GM21528 (cell line): ENCODE results near the gene METTL25B.
A peak's percentile ranks its signal among the peaks of the same experiment; 100 is the strongest.
"Not testable (repeated sequence)": the region's sequence is repeated elsewhere in the genome, so short reads cannot be mapped to it uniquely, and the experiment has no call there.

Experiments
- ATAC-seq: cut with Tn5 transposase; IDR thresholded peaks from one replicate; pipeline ENCODE4 v1.9.1; 2021; ENCODE audit warnings: mild to moderate bottlenecking, moderate library complexity; ENCODE audit not compliant: unreplicated experiment, low FRiP score

METTL25B gene

DNA sequence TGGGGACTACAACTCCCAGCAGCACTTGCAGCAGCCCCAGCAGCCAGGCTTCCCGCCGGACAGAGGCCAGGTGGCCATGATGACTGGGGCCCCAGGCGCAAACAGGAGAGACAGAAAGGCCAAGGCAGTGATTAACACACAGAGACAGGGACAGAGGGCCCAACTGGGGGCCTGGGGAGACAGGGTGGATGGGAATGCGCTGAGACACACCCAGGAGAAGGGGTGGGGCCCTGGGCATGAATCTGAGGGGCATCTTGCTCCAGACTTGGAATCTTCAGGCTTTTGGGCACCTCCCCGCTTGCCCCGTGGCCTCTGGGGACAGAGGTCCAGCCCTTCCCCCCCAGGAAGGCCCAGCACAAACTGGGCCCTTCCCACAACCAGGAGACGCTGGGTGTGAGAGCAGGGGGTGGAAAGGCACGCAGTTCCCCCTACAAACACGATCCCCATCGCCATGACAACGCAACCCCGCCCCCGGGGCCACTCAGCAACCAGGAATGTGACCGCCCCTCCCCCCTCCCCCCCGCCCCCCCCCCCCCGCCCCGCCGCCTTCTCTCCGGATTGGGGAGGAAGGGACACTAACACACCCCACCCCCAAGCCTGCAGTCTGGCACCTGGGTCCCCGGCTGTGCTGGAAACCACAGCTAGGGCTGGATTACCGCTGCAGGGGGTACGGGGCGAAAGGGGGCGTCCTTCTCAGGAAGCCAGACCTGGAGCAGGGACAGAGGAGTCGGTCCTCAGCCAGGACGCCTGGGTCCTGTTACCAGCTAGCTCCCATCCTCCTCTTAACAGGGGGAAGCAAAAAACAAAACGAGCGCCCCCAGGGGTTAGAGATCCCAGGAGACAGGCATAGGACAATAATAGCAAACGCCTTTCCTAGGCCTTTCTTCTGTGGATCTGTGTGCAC, 18.7 kb downstream of the METTL25B start:
- ATAC-seq = no peak

DNA sequence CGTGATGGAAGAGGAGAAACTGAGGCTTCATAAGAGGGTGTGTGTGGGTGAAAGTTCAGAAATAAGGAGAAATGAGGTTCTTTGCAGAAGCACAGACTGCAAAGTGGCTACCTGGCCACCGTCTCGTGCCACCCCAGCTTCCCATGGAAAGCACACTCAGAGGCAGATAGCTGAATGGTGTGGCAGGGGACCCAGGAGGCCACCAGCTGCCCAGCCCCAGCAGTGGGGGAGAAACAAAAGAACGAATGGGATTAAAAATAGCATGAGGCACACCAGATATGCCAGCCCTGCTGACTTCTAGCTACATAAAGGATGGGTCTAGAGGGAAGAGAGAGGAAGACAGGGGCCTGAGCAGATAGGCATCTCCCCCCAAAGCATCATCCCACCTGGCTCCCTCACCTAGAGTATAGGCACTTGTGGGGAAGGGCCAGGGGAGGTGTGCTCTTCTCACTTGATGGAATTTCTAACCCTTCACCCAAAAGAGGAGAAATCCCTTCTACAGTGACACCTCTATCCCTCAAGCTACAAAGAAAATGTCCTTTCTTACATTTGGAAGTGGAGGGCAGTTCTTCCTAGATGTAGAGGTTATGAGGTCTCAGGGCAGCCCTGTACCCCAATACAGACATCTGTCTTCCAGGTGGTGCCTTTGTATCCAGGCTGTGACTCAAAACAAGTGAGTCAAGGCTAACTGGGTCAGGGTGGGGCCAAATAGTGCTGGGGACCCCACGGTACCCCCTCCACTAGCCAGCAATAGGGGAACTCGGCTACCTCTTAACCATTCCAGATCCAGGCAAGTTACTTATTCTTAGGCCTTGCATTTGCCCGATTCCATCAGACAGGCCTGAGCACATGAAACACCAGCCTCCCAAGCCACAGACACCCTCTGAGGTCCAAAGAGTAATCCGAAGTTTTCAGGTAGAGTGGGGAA, 19.7 kb downstream of the METTL25B start:
- no peak for ATAC-seq

DNA sequence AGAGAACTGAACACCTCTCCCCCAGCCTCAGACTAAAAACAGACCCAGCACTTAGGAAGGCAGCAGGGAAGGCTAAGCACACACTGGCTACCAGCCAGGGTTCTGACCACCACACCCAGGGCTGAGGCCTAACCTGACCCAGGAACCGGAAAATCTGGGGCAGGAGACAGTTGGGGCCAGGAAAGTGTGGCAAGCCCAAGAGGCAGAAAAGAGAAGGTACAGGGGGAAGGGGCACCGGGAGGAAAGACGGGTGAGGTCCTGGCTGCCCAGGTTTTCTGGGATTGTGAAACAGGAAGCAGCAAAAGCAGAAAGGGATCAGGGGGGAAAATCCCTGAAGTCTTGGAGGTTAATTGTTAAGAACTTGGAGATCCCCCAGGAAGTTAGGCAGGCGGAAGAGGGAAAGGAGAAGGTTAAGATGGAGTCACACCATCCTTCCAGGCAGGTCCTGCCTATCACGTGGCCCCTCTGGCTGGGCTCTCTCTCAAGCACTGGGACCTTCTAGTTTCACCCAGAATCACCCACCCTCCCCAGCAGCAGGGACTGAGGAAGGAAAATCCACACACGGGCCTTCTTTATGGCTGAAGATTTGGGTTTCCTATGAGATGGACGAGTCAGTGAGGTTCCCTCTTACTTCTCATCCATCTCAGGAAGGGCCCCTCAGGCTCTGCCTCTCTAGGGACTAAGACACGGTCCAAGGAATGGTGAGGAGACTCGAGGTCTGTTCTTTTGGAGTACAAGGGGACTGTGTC, 20.6 kb downstream of the METTL25B start:
- no peak for ATAC-seq

DNA sequence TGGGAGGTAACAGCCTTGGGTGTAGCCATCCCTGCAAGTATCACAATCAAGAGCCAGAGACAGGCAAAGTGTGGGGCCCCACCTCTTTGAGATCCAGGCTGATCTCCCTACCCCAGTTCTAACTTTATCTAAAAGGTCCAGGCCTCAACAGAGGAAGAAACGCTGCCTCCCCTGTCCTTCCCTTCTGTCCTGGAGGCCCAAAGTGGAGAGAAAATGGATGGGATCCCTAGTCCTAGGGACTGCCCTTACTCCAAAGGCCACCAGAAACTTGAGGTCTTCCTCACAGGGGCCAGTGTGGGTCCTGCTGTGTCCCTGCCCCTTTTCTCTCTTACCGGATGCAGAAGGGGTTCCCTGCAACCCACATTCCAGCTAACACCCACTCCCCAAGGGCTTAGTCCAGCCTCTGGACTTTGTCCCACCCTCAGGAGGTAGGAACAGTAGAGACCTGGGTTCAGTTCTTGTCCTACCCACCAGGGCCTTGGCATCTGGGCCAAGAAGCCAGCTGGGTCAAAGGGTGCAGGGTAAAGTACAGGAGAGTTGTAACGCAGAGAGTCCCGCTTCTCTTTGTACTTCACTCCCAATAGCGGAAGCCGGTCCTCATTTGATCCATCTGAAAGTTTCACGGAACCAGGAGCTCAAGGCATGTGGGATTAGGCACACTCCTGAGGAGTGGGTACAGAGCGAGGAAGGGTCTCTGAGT, 21.3 kb downstream of the METTL25B start:
- ATAC-seq = no peak

DNA sequence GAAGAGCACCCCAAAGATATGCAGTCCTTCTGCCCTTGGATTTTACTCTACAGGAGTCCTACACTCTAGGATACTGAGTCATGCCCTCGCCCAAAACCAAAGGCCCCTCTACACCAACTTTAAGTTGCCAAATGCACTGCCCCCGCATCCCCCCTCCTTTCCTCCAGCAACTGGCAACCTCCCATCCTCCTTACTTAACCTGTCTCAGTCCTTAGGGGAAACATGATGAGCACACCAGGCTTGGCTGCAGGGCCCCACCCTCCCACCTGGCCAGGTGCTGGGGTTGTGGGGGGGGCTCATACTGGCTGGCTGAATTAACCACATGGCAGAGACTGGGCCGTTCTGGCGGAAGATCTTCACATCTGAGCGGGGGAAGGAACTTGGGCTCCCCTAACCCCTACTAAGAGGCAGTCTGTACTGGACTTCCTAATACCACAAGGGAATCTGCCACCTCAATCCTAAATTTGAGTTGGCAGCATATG, 22.0 kb downstream of the METTL25B start:
- no peak for ATAC-seq

DNA sequence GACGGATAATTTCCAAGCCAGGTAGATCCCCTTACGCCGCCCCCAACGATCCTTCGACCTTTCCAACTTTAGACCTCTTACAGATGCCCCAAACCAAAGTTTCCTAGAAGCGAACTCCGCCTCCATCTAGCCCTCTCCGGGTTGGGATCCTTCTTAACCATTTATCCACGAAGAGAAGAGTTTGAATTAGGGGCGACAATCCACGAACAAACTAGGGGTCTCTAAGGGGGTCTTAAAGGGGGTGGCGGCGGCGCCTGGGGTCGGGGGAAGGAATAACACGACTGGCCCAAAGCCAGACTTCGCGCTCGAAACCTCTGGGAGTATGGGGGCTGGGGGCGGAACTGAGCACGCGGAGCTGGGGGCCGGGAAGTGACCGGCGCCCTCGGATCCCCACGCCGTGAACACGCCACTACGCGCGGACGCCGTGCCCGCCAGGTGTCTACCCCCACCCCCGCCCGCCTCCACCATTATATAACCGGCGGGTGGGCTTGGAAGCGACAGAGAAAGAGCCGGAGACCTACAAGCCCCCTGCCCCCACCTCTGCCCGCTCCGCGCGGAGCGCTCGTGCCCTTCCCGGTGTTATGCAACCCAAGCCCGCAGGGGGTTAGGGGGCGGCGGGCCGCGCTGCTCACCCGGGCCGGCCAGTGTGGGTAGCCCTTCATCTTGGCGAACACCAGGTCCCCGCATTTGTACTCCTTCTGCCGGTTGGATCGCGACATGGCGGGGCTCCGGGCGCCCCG, 22.6 kb downstream of the METTL25B start:
- ATAC-seq = peak; percentile 30

DNA sequence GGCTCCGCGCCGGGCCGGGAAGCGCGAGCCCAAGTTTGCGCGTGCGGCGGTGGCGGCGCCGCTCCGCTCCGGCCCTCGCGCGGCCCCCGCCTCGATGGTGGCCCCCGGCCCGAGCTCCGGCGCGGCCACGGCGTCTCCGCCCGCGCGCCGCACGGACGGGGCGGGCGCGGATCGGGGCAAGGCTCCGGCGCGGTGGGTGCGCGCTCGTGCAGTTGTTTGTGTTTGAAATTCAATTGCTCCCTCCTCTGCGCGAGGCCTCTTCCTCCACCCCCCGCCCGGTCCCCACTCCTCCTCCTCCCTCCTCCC, 23.1 kb downstream of the METTL25B start, which contains the start of gene HDGF:
TSS of gene HDGF (minus strand) at position 225 of the 306 bp plus-strand sequence. CDS start 246 bp downstream, outside the sequence.
- peak; percentile 23 for ATAC-seq

DNA sequence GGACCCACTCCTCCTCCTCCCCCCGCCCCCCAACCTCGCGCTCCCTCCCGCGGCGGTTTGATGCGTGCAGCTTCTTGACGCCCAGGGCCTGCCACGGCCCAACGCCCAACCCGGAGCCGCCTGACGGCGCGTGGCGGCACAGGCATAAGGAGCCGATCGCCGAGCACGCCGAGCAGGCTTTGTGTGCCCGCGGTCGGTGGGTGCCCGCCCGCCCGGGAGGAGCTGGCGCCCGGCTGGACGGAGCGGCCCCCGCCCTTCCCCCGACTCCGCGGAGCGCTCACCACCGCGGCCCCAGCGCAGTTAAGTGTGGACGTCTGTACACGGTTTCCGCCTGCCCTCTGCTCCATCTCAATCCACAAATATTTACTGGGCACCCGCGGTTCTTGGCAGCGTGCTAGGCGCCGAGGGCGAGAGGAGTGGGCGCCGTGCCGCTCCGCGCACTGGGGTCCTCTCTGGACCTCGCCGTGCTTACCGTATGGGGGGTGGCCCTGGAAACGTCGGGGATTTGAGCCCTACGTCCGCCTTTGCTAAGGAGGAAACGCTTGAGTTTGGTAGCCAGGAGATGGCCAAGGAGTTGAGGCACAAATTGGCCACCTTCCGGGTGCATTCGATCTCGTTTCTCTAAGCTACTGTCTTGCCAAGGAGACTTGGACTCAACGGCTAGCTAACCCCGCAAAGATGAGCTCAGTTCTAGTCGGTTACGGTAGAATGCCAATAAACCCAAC, 23.6 kb downstream of the METTL25B start:
- peak; percentile 46 for ATAC-seq

DNA sequence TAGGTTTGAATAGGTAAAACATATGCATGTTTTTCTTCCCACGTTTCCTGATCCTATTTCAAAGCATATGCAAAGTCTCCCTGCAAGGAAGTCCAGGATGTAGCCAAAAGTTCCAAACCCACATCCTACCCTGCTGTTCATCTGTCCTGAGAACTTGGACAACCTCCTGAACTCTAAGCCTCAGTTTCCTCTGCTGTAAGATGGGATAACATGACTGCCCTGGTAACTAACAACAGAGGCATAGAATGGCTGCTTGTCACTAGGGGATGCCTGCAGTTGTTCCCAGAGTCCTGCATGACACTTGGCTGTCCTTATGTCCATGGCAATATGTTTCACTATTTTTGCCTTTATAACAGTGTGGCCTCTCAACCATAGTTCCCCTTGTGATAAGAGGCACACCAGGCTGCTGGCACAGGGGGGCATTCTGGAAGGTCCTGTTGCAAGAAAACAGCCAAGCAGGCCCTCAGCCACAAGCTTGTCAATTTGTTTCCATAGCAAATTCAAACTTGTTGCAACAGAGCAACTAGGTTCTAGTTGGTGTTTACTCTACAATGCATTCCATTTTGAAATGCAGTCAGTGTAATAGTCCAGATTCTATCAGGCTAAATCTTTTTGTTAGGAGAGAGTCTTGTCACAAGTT, 24.7 kb downstream of the METTL25B start:
- ATAC-seq = no peak

DNA sequence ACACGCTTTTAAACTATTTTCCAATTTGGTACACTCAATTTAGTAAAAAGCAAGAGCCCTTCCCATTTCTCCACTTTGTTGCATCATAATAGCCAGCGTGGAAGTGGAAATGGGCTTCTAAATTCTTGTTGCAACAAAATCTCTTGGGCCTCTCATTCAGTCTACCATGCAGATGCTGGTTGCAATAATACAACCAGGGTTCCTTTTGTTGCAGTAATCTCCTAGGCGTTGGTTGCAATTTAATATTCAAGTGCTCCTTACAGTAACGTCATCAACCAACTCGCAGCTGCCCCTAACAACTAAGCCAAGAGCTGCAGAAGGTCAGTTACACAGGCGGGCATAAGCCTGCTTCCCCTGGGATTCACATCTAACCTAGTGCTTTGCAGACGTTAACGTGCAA, 25.9 kb downstream of the METTL25B start:
- no peak for ATAC-seq

DNA sequence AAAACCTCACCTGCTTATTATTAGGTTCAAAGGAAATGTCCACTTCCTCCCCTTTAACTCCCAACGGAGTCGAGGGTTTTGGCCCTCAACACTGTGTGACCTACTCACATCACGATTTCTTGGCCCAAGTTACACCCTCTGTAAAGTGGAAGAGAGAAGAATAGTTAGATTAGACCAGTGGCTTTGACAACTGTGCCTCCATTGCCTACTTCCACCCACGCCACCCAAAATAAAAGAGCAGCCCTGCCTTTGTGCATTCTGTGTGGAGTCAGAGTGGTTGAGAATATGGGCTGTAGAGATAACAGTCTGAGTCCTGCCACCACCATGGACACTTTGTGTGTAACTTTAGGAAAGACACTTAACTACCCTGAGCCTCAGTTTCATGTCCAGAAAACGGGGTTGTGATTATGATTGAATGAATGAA, 27.3 kb downstream of the METTL25B start:
- ATAC-seq = no peak

DNA sequence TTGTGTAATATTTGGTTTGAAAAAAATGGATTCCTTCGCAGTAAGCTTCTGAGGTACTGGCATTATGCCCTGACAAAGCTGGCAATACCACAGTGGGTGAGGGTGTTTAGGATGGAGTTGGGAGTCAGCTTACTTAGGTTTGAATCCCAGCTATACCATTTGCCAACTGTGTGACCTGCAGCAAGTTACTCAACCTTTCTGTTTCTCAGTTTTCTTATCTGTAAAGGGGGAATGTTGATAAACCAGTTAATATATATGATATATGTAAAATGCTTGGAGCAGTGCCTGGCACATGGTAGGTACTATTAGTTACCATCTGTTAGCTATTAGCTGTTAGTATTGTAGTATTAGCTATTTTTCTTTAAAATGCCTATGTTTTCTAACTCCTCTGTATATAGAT, 28.1 kb downstream of the METTL25B start:
- ATAC-seq = no peak

DNA sequence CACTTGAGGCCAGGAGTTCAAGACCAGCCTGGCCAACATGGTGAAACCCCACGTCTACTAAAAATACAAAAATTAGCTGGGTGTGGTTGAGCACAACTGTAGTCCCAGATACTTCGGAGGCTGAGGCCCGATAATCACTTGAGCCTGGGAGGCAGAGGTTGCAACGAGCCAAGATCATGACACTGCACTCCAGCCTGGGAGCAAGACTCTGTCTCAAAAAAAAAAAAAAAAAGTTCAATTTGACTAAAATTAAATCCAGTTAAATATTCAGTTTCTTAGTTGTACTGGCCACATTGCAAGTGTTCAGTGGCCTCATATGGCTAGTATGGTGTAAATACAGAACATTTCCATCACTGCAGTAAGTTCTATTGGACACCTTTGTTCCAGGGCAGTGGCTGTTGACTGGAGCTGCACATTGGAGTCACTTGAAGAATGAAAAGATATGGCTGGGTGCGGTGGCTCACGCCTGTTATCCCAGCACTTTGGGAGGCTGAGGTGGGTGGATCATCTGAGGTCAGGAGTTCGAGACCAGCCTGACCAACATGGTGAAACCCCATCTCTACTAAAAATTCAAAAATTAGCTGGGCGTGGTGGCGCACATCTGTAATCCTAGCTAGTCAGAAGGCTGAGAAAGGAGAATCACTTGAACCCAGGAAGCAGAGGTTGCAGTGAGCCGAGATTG, 29.4 kb downstream of the METTL25B start:
- ATAC-seq = not testable (repeated sequence)

DNA sequence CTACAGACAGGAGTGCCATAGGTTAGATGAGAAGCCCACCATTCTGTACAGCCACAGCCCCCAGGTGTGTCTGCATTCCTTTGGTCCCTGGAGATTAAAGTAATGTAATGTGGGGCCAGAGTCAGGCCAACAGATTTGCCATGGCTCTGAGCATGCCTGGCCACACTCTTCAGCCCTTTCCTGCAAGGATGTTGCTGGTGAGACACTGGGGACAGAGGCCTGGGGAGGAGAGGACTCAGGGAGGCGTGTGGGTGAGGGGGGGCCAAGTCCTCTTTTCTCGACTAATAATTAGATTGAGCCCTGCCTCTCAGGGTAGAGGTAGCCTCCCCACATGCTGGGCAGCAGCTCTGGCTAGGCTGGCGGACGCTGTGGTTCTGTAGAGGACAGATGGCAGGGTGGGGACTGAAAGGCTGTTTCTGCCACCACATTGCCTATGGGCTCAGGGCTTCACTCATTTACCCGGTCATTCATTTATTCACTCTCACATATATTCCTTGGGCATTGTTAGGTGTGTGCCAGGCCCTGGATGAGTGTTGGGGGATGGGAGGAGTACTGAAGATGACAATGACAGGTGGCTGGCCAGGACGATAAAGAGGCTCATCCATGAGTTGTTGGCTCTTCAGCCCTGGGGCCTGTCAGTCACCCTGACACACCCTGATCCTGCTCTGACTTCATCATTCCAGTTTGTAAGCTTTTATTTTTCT, 32.0 kb downstream of the METTL25B start:
- no peak for ATAC-seq

DNA sequence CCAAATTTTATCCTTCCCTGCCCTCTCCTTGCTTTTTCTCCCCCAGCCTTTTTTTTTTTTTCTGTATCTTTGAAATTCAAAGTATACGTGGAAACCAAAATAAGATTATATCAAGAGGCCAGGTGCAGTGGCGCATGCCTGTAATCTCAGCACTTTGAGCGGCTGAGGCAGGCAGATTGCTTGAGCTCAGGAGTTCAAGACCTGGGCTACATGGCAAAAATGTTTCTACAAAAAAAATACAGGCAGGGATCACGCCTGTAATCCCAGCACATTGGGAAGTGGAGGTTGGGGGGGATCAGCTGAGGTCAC, 32.5 kb downstream of the METTL25B start:
- ATAC-seq = no peak

DNA sequence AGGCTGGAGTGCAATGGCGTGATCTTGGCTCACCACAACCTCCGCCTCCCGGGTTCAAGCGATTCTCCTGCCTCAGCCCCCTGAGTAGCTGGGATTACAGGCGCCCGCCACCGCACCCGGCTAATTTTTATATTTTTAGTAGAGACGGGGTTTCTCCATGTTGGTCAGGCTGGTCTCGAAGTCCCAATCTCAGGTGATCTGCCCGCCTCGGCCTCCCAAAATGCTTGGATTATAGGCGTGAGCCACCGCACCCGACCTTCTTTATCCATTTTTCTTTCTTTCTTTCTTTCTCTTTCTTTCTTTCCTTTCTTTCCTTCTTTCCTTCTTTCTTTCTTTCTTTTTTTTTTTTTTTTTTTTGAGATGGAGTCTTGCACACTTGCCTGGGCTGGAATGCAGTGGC, 36.9 kb downstream of the METTL25B start:
- not testable (repeated sequence) for ATAC-seq

DNA sequence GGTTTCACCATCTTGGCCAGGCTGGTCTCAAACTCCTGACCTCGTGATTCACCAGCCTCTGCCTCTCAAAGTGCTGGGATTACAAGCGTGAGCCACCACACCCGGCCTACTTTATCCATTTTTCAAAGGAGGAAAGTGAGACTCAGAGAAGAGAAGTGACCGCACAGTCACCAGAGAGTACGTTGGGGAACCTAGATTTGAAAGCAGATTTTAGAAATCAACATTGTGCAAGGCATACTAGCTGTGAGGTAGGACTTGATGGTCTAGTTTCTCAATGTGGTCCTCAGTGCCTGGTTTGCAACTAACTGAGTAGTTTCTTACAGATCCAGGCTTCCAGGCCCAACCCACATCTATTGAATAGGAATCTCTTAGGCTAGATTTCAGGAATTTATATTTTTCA, 37.4 kb downstream of the METTL25B start:
- ATAC-seq = no peak
